ENCODE data around the gene SIGLEC7. TPM values are rescaled to one million over a fixed set of nuclear protein-coding genes. Genes with fewer than 3 reads are reported as not detected.

Gene SIGLEC7
- total RNA-seq, 1 experiment from 2014 or later, result not detected

GRCh38 chr19:51173681-51174080 lies 31.6 kb downstream of the SIGLEC7 start:
- Histone ChIP-seq H3K27me3 (peaks cover 43% of the 10 kb centered on the region), H3K4me3 (no peak overlapping the region), H3K36me3 (no peaks in the 10 kb centered on the region), H3K9me3 (0 out of 2 replicates have a peak, but pooled peaks cover 2% of the 10 kb centered on the region)
- DNase-seq, result no peak

- DNase-seq, result no peak
- Histone ChIP-seq H3K4me3 (no peak overlapping the region), H3K36me3 (no peaks in the 10 kb centered on the region), H3K27me3 (peaks cover 26% of the 10 kb centered on the region), H3K9me3 (no peaks in the 10 kb centered on the region)
These were observed 37.2 kb downstream of the SIGLEC7 start for GRCh38 chr19:51179256-51179655.

GRCh38 chr19:51181377-51181912 lies 39.3 kb downstream of the SIGLEC7 start:
- no peak for DNase-seq
- Histone ChIP-seq H3K27me3 (peaks cover 24% of the 10 kb centered on the region), H3K36me3 (no peaks in the 10 kb centered on the region), H3K4me3 (no peak overlapping the region), H3K9me3 (no peaks in the 10 kb centered on the region)

- H3K36me3 ChIP-seq, result no peaks in the 10 kb centered on the region
- peak; percentile 49 for DNase-seq
- H3K4me3 ChIP-seq, result no peak overlapping the region
- H3K9me3 ChIP-seq, result no peaks in the 10 kb centered on the region
- H3K27me3 ChIP-seq, result peaks cover 19% of the 10 kb centered on the region
These were observed 39.9 kb downstream of the SIGLEC7 start for GRCh38 chr19:51181913-51182419.

- Histone ChIP-seq H3K36me3 (no peaks in the 10 kb centered on the region), H3K27me3 (peaks cover 8% of the 10 kb centered on the region), H3K4me3 (no peak overlapping the region), H3K9me3 (no peaks in the 10 kb centered on the region)
- DNase-seq, result no peak
These were observed 41.5 kb downstream of the SIGLEC7 start for GRCh38 chr19:51183629-51184028.

GRCh38 chr19:51185069-51185867 lies 43.2 kb downstream of the SIGLEC7 start:
- Histone ChIP-seq H3K9me3 (no peaks in the 10 kb centered on the region), H3K27me3 (peaks cover 8% of the 10 kb centered on the region), H3K4me3 (no peak overlapping the region), H3K36me3 (no peaks in the 10 kb centered on the region)
- no peak for DNase-seq

GRCh38 chr19:51185868-51186215 lies 43.7 kb downstream of the SIGLEC7 start:
- DNase-seq, result no peak
- no peaks in the 10 kb centered on the region for H3K36me3 ChIP-seq
- no peak overlapping the region for H3K4me3 ChIP-seq
- no peaks in the 10 kb centered on the region for H3K9me3 ChIP-seq
- H3K27me3 ChIP-seq, result peaks cover 8% of the 10 kb centered on the region

GRCh38 chr19:51186323-51186722 lies 44.2 kb downstream of the SIGLEC7 start:
- H3K9me3 ChIP-seq, result no peaks in the 10 kb centered on the region
- H3K27me3 ChIP-seq, result peaks cover 8% of the 10 kb centered on the region
- H3K4me3 ChIP-seq, result no peak overlapping the region
- H3K36me3 ChIP-seq, result no peaks in the 10 kb centered on the region
- no peak for DNase-seq

- peaks cover 7% of the 10 kb centered on the region; the same call in 1 of the 2 replicates for H3K27me3 ChIP-seq
- H3K36me3 ChIP-seq, result no peaks in the 10 kb centered on the region
These were observed 45.5 kb downstream of the SIGLEC7 start for GRCh38 chr19:51187395-51188226.

GRCh38 chr19:51188227-51188559 lies 46.1 kb downstream of the SIGLEC7 start:
- no peaks in the 10 kb centered on the region for H3K36me3 ChIP-seq
- H3K4me3 ChIP-seq, result no peak overlapping the region

More at GRCh38 chr19:51187395-51188226, 45.5 kb downstream of the SIGLEC7 start:
- no peak for DNase-seq
- Histone ChIP-seq H3K4me3 (no peak overlapping the region), H3K9me3 (no peaks in the 10 kb centered on the region)

GRCh38 chr19:51192689-51193088 lies 50.6 kb downstream of the SIGLEC7 start:
- Histone ChIP-seq H3K4me3 (no peak overlapping the region), H3K36me3 (no peaks in the 10 kb centered on the region), H3K27me3 (peaks cover 7% of the 10 kb centered on the region), H3K9me3 (peaks cover 6% of the 10 kb centered on the region)
- no peak for DNase-seq

More at GRCh38 chr19:51188227-51188559, 46.1 kb downstream of the SIGLEC7 start:
- no peak for DNase-seq
- H3K27me3 ChIP-seq, result peaks cover 7% of the 10 kb centered on the region; the same call in 1 of the 2 replicates
- no peaks in the 10 kb centered on the region for H3K9me3 ChIP-seq

- no peak for DNase-seq
- no peak overlapping the region for H3K4me3 ChIP-seq
- no peaks in the 10 kb centered on the region for H3K36me3 ChIP-seq
- peaks cover 6% of the 10 kb centered on the region for H3K9me3 ChIP-seq
- peaks cover 10% of the 10 kb centered on the region for H3K27me3 ChIP-seq
These were observed 52.6 kb downstream of the SIGLEC7 start for GRCh38 chr19:51194527-51195315.

GRCh38 chr19:51195316-51195586 lies 53.1 kb downstream of the SIGLEC7 start:
- Histone ChIP-seq H3K4me3 (no peak overlapping the region), H3K36me3 (no peaks in the 10 kb centered on the region), H3K27me3 (peaks cover 11% of the 10 kb centered on the region), H3K9me3 (peaks cover 6% of the 10 kb centered on the region)
- DNase-seq, result no peak

- peaks cover 6% of the 10 kb centered on the region for H3K9me3 ChIP-seq
- no peak overlapping the region for H3K4me3 ChIP-seq
- no peaks in the 10 kb centered on the region for H3K36me3 ChIP-seq
- no peak for DNase-seq
- peaks cover 12% of the 10 kb centered on the region for H3K27me3 ChIP-seq
These were observed 53.5 kb downstream of the SIGLEC7 start for GRCh38 chr19:51195616-51196015.

- Histone ChIP-seq H3K36me3 (no peaks in the 10 kb centered on the region), H3K4me3 (no peak overlapping the region), H3K27me3 (peaks cover 12% of the 10 kb centered on the region), H3K9me3 (peaks cover 6% of the 10 kb centered on the region)
- DNase-seq, result no peak
These were observed 54.1 kb downstream of the SIGLEC7 start for GRCh38 chr19:51196181-51196580.

- H3K27me3 ChIP-seq, result peaks cover 12% of the 10 kb centered on the region; the same call in 1 of the 2 replicates
- no peak for DNase-seq
- H3K9me3 ChIP-seq, result peaks cover 6% of the 10 kb centered on the region
- no peaks in the 10 kb centered on the region for H3K36me3 ChIP-seq
- no peak overlapping the region for H3K4me3 ChIP-seq
These were observed 56.5 kb downstream of the SIGLEC7 start for GRCh38 chr19:51198641-51199040.
